ENCODE results near the gene RYR2. TPM values are rescaled to one million over a fixed set of nuclear protein-coding genes. Genes with fewer than 3 reads are reported as not detected.

Gene RYR2
- total and polyA plus RNA-seq, 2 of the 8 experiments (the other 6 are each of a cell fraction or from before 2014, with no cell fraction given), result 1.3 to 4.4 TPM

DNA sequence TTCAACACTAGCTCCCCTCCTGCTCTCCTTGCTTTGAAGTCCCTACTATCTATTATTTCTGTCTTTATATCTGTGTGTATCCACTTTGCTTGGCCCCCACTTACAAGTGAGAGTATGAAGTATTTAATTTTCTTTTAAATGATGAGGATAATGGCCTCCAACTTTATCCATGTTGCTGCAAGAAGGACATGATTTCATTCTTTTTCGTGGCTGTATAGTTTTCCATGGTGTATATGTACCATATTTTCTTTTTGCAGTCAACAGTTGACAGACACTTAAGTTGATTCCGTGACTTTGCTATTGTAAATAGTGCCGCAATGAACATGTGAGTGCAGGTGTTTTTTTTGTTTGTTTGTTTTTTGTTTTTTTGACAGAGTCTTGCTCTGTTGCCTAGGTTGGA, 483.1 kb downstream of the RYR2 start (continued):
- TF ChIP-seq NANOG (IDR thresholded peaks at IDR 0.05; ENCODE audit: insufficient read depth, low read depth, low read length, poor library complexity, severe bottlenecking) (no peak), SIRT6 (IDR thresholded peaks at IDR 0.05; ENCODE audit: low read length) (no peak)
